Measurements from ENCODE around the gene ARMH3.
A peak's percentile ranks its signal among the peaks of the same experiment; 100 is the strongest.
"Not testable (repeated sequence)": the region's sequence is repeated elsewhere in the genome, so short reads cannot be mapped to it uniquely, and the experiment has no call there.

The ARMH3 gene

GRCh38 chr10:101987136-101987535 is 68.8 kb downstream of the ARMH3 start:
- no peak for TF ChIP-seq CTCF (IDR thresholded peaks at IDR 0.05; ENCODE audit: low read length, missing control alignments)
- no peak for DNase-seq (ENCODE audit: low read depth)
- H3K4me3 ChIP-seq (replicated peaks; ENCODE audit: low read depth, low read length): no peak overlapping the region

- TF ChIP-seq CTCF (IDR thresholded peaks at IDR 0.05; ENCODE audit: low read length, missing control alignments): no peak
- peak overlapping the region; percentile 16 for H3K4me3 ChIP-seq (replicated peaks; ENCODE audit: low read depth, low read length)
- peak; percentile 71 for DNase-seq (ENCODE audit: low read depth)
Observed at GRCh38 chr10:101986624-101986971, 69.4 kb downstream of the ARMH3 start.

GRCh38 chr10:101980677-101981076 is 75.3 kb downstream of the ARMH3 start:
- H3K4me3 ChIP-seq (replicated peaks; ENCODE audit: low read depth, low read length); DNase-seq (ENCODE audit: low read depth): not testable (repeated sequence)

- DNase-seq (ENCODE audit: low read depth): peak; percentile 31
- no peak for TF ChIP-seq CTCF (IDR thresholded peaks at IDR 0.05; ENCODE audit: low read length, missing control alignments)
- no peak overlapping the region for H3K4me3 ChIP-seq (replicated peaks; ENCODE audit: low read depth, low read length)
Observed at GRCh38 chr10:101974091-101974971, 81.6 kb downstream of the ARMH3 start.

GRCh38 chr10:101972761-101973160 is 83.2 kb downstream of the ARMH3 start:
- no peak for TF ChIP-seq CTCF (IDR thresholded peaks at IDR 0.05; ENCODE audit: low read length, missing control alignments)
- DNase-seq (ENCODE audit: low read depth): peak; percentile 17
- no peak overlapping the region for H3K4me3 ChIP-seq (replicated peaks; ENCODE audit: low read depth, low read length)

GRCh38 chr10:101969412-101969922 is 86.5 kb downstream of the ARMH3 start:
- no peak for TF ChIP-seq CTCF (IDR thresholded peaks at IDR 0.05; ENCODE audit: low read length, missing control alignments)
- no peak for DNase-seq (ENCODE audit: low read depth)
- H3K4me3 ChIP-seq (replicated peaks; ENCODE audit: low read depth, low read length): no peak overlapping the region

GRCh38 chr10:101968940-101969321 is 87.0 kb downstream of the ARMH3 start:
- DNase-seq (ENCODE audit: low read depth): no peak
- H3K4me3 ChIP-seq (replicated peaks; ENCODE audit: low read depth, low read length): no peak overlapping the region
- no peak for TF ChIP-seq CTCF (IDR thresholded peaks at IDR 0.05; ENCODE audit: low read length, missing control alignments)
